ENCODE data around the gene FILIP1L.

DNA sequence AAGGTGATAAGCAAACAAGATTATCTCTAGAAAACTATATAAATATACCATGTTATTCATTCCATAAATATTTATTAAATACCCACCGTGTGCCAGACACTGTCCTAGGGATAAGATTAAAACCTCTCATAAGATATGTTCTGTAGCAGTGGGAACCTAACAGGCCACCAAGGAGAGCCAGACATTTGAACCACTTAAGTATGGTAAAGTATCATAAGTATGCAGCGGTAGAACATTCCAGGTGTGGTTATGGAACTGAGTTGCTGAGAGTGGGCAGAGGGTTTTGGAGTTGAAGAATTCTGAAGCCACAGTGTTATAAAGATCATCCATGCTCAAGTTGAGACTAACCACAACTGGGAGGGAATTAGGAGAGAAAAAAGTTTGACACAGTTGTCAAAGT is 14.7 kb downstream of the FILIP1L start:
- TF ChIP-seq GATA2 (IDR thresholded peaks at IDR 0.05; ENCODE audit: low read depth, low read length): no peak
- no peak for TF ChIP-seq GATA3 (IDR thresholded peaks at IDR 0.05; ENCODE audit: low read depth, low read length)

Data from SH-SY5Y (cell line).